ENCODE measurements around the gene PPFIBP2.

GRCh38 chr11:7549681-7550080 lies 35.9 kb downstream of the PPFIBP2 start:
- TF ChIP-seq ISL1 (CRISPR knock-in tag; IDR thresholded peaks at IDR 0.05), result no peak
- TF ChIP-seq TCF4 (CRISPR knock-in tag; IDR thresholded peaks at IDR 0.05; ENCODE audit: borderline replicate concordance), result no peak
- no peak for TF ChIP-seq TOX (CRISPR knock-in tag; IDR thresholded peaks at IDR 0.05; ENCODE audit: borderline replicate concordance)
- no peak for TF ChIP-seq OSR1 (CRISPR knock-in tag; IDR thresholded peaks at IDR 0.05)
- TF ChIP-seq ZNF70 (CRISPR knock-in tag; IDR thresholded peaks at IDR 0.05), result no peak

Measured in SK-N-SH treated with all-trans-retinoic acid at 6 μM for 48 hours (cell line).